GM19455 (cell line): ENCODE results near the gene VWF.
"Not testable (repeated sequence)": the region's sequence is repeated elsewhere in the genome, so short reads cannot be mapped to it uniquely, and the experiment has no call there.

Source experiments
- ATAC-seq: cut with Tn5 transposase; IDR thresholded peaks from one replicate; pipeline ENCODE4 v1.9.1; 2021; ENCODE audit not compliant: unreplicated experiment

VWF gene

GRCh38 chr12:6010631-6011350 is 113.7 kb downstream of the VWF start:
- ATAC-seq, result not testable (repeated sequence)

- ATAC-seq, result no peak
Measured at GRCh38 chr12:5997260-5997659, 127.2 kb downstream of the VWF start.

GRCh38 chr12:5996459-5996858 is 128.0 kb downstream of the VWF start:
- ATAC-seq, result no peak

- ATAC-seq, result no peak
Measured at GRCh38 chr12:5989621-5990020, 134.8 kb downstream of the VWF start.

- no peak for ATAC-seq
Measured at GRCh38 chr12:5988659-5989116, 135.8 kb downstream of the VWF start.

- ATAC-seq, result no peak
Measured at GRCh38 chr12:5988088-5988487, 136.4 kb downstream of the VWF start.

- no peak for ATAC-seq
Measured at GRCh38 chr12:5987573-5987972, 136.9 kb downstream of the VWF start.

- ATAC-seq, result no peak
Measured at GRCh38 chr12:5985471-5985870, 139.0 kb downstream of the VWF start.

- ATAC-seq, result no peak
Measured at GRCh38 chr12:5984873-5985272, 139.6 kb downstream of the VWF start.

- ATAC-seq, result no peak
Measured at GRCh38 chr12:5982106-5982505, 142.4 kb downstream of the VWF start.

GRCh38 chr12:5977556-5977955 is 146.9 kb downstream of the VWF start:
- ATAC-seq, result no peak

GRCh38 chr12:5976711-5977110 is 147.8 kb downstream of the VWF start:
- ATAC-seq, result no peak

- ATAC-seq, result no peak
Measured at GRCh38 chr12:5976196-5976595, 148.3 kb downstream of the VWF start.

- ATAC-seq, result no peak
Measured at GRCh38 chr12:5973461-5974115, 150.9 kb downstream of the VWF start.

- no peak for ATAC-seq
Measured at GRCh38 chr12:5972387-5972786, 152.1 kb downstream of the VWF start.

GRCh38 chr12:5971194-5971850 is 153.1 kb downstream of the VWF start:
- no peak for ATAC-seq

GRCh38 chr12:5969974-5970690 is 154.3 kb downstream of the VWF start:
- no peak for ATAC-seq

- no peak for ATAC-seq
Measured at GRCh38 chr12:5969156-5969973, 155.1 kb downstream of the VWF start.

- ATAC-seq, result no peak
Measured at GRCh38 chr12:5967645-5968415, 156.6 kb downstream of the VWF start.
